Measurements from ENCODE around the gene RAC3. TPM values are rescaled to one million over a fixed set of nuclear protein-coding genes. Genes with fewer than 3 reads are reported as not detected.
A peak's percentile ranks its signal among the peaks of the same experiment; 100 is the strongest.

RAC3 gene
- total RNA-seq, 2 experiments from 2014 or later: 3.3 to 5.3 TPM

GRCh38 chr17:82047379-82047778, 15.9 kb downstream of the RAC3 start:
- peak overlapping the region; percentile 60 for H3K4me3 Mint-ChIP-seq

GRCh38 chr17:82047914-82048570, 16.6 kb downstream of the RAC3 start:
- ChIA-PET CTCF (no interaction called here), POLR2A (no interaction called here)
- Histone ChIP-seq H3K4me1 (ENCODE audit: insufficient read depth, low read length) (peaks cover 27% of the 10 kb centered on the region), H3K27ac (ENCODE audit: low read depth in 1 of 2, low read length in 2 of 2) (no peak overlapping the region), H3K36me3 (ENCODE audit: insufficient read depth, low read length) (peaks cover 5% of the 10 kb centered on the region), H3K9me3 (ENCODE audit: control insufficient read depth in 1 of 2, insufficient read depth in 1 of 2, low read length in 2 of 2) (no peaks in the 10 kb centered on the region), H3K27me3 (ENCODE audit: control insufficient read depth in 1 of 2, insufficient read depth in 2 of 2, low read length in 2 of 2) (no peaks in the 10 kb centered on the region), H3K4me3 (ENCODE audit: low read length) (no peak overlapping the region)
- ATAC-seq (ENCODE audit: poor library complexity) (no peak), DNase-seq (no peak)
- Mint-ChIP-seq H3K9me3 (no peaks in the 10 kb centered on the region), H3K36me3 (ENCODE audit: low read depth) (peaks cover 9% of the 10 kb centered on the region), H3K27me3 (no peaks in the 10 kb centered on the region), H3K4me1 (ENCODE audit: low read depth) (peaks cover 14% of the 10 kb centered on the region), H3K4me3 (peak overlapping the region; percentile 60), H3K27ac (no peak overlapping the region)
- intact Hi-C loops (cut with DNase I, micrococcal nuclease): no loop called here
- no peak for TF ChIP-seq CTCF (IDR thresholded peaks at IDR 0.05)

More at GRCh38 chr17:82047379-82047778, 15.9 kb downstream of the RAC3 start:
- no peak overlapping the region for H3K27ac Mint-ChIP-seq
- Histone ChIP-seq H3K27me3 (ENCODE audit: control insufficient read depth in 1 of 2, insufficient read depth in 2 of 2, low read length in 2 of 2) (no peaks in the 10 kb centered on the region), H3K4me3 (ENCODE audit: low read length) (no peak overlapping the region), H3K36me3 (ENCODE audit: insufficient read depth, low read length) (peaks cover 5% of the 10 kb centered on the region), H3K4me1 (ENCODE audit: insufficient read depth, low read length) (peaks cover 21% of the 10 kb centered on the region), H3K9me3 (ENCODE audit: control insufficient read depth in 1 of 2, insufficient read depth in 1 of 2, low read length in 2 of 2) (no peaks in the 10 kb centered on the region), H3K27ac (ENCODE audit: low read depth in 1 of 2, low read length in 2 of 2) (no peak overlapping the region)
- H3K27me3 Mint-ChIP-seq: no peaks in the 10 kb centered on the region
- CTCF ChIA-PET: no interaction called here
- POLR2A ChIA-PET: no interaction called here
- DNase-seq (no peak), ATAC-seq (ENCODE audit: poor library complexity) (no peak)
- peaks cover 9% of the 10 kb centered on the region for H3K36me3 Mint-ChIP-seq (ENCODE audit: low read depth)
- TF ChIP-seq CTCF (IDR thresholded peaks at IDR 0.05): no peak
- intact Hi-C loops (cut with DNase I, micrococcal nuclease): no loop called here
- H3K4me1 Mint-ChIP-seq (ENCODE audit: low read depth): peaks cover 14% of the 10 kb centered on the region
- no peaks in the 10 kb centered on the region for H3K9me3 Mint-ChIP-seq

- Histone ChIP-seq H3K4me3 (ENCODE audit: low read length) (no peak overlapping the region), H3K9me3 (ENCODE audit: control insufficient read depth in 1 of 2, insufficient read depth in 1 of 2, low read length in 2 of 2) (no peaks in the 10 kb centered on the region), H3K36me3 (ENCODE audit: insufficient read depth, low read length) (peaks cover 5% of the 10 kb centered on the region), H3K27ac (ENCODE audit: low read depth in 1 of 2, low read length in 2 of 2) (no peak overlapping the region), H3K27me3 (ENCODE audit: control insufficient read depth in 1 of 2, insufficient read depth in 2 of 2, low read length in 2 of 2) (no peaks in the 10 kb centered on the region), H3K4me1 (ENCODE audit: insufficient read depth, low read length) (peaks cover 33% of the 10 kb centered on the region)
- H3K27me3 Mint-ChIP-seq: no peaks in the 10 kb centered on the region
- H3K27ac Mint-ChIP-seq: no peak overlapping the region
- ChIA-PET POLR2A (no interaction called here), CTCF (no interaction called here)
- TF ChIP-seq CTCF (IDR thresholded peaks at IDR 0.05): no peak
- no peaks in the 10 kb centered on the region for H3K9me3 Mint-ChIP-seq
- peak overlapping the region; percentile 48 for H3K4me3 Mint-ChIP-seq
- peaks cover 9% of the 10 kb centered on the region for H3K36me3 Mint-ChIP-seq (ENCODE audit: low read depth)
- H3K4me1 Mint-ChIP-seq (ENCODE audit: low read depth): peaks cover 14% of the 10 kb centered on the region
- ATAC-seq (ENCODE audit: poor library complexity) (no peak), DNase-seq (no peak)
- intact Hi-C loops (cut with DNase I, micrococcal nuclease): no loop called here
Observed at GRCh38 chr17:82048571-82048971, 17.1 kb downstream of the RAC3 start.

Data from CD4-positive, alpha-beta T cell (primary cell).